ENCODE data around the gene KISS1. TPM values are rescaled to one million over a fixed set of nuclear protein-coding genes. Genes with fewer than 3 reads are reported as not detected.

Gene KISS1
- total and polyA plus RNA-seq, 10 donors: not detected

DNA sequence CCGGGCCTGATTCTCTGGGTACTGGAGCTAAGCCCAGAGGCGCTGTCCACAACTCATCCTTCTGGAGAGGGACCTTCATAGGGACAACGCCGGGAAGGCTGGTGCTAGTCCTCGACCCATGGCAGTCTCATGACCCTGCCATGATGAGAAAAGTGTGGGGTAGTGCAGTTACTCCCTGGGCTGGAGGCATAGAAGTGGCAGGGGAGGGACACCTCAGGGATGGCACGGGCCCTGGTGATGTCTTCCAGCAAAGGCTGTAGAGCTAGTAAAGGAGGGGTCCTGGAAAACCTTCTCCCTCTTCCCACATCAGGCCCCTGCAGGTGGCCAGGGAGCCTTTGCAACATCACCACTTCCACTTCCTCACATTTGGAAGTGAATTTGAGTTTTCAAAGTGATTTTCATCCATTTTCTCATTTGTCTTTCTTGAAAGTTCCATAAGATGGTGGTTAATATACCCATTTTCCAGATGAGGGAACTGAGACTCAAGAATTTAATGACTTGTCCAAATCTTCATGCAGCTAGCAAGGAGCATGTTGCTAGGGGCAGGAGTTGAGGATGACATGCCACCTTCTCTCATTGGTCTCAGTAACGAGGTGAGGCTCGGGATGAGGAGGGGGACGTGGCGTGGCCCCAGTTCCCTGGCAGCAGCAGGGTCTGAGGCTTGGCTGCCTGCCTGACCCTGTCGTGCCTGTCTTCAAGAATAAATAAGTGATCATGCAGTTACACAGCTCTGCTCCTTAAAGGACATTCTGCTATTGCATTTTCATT lies 20.8 kb upstream of the KISS1 start:
- TF ChIP-seq POLR2AphosphoS5 (IDR thresholded peaks at IDR 0.05) (no peak), POLR2A (IDR thresholded peaks at IDR 0.05) (no peak)
- TF ChIP-seq, protein P1, sequence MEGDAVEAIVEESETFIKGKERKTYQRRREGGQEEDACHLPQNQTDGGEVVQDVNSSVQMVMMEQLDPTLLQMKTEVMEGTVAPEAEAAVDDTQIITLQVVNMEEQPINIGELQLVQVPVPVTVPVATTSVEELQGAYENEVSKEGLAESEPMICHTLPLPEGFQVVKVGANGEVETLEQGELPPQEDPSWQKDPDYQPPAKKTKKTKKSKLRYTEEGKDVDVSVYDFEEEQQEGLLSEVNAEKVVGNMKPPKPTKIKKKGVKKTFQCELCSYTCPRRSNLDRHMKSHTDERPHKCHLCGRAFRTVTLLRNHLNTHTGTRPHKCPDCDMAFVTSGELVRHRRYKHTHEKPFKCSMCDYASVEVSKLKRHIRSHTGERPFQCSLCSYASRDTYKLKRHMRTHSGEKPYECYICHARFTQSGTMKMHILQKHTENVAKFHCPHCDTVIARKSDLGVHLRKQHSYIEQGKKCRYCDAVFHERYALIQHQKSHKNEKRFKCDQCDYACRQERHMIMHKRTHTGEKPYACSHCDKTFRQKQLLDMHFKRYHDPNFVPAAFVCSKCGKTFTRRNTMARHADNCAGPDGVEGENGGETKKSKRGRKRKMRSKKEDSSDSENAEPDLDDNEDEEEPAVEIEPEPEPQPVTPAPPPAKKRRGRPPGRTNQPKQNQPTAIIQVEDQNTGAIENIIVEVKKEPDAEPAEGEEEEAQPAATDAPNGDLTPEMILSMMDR (IDR thresholded peaks at IDR 0.05 in 8 of 11, conservative IDR thresholded peaks at IDR 0.05 in 3 of 11): no peak
- no peak overlapping the region for H3K4me3 ChIP-seq
- no peaks in the 10 kb centered on the region for H3K36me3 ChIP-seq
- H3K9me3 ChIP-seq: no peaks in the 10 kb centered on the region
- 82 to 86% (median 86%) methylated on average over 9 to 11 of the region's 11 CpGs for WGBS, 5 donors
- DNase-seq: no peak
- H3K4me1 ChIP-seq: peaks cover 5 to 12% (median 10%) of the 10 kb centered on the region in 6 donors
- intact Hi-C loops (cut with DNase I; ENCODE audit: low total_unique reads): no loop called here
- H3K27me3 ChIP-seq (replicated peaks in 1 of 7): peaks cover 0 to 19% (median 0%) of the 10 kb centered on the region in 7 donors
- no peak overlapping the region for H3K27ac ChIP-seq

DNA sequence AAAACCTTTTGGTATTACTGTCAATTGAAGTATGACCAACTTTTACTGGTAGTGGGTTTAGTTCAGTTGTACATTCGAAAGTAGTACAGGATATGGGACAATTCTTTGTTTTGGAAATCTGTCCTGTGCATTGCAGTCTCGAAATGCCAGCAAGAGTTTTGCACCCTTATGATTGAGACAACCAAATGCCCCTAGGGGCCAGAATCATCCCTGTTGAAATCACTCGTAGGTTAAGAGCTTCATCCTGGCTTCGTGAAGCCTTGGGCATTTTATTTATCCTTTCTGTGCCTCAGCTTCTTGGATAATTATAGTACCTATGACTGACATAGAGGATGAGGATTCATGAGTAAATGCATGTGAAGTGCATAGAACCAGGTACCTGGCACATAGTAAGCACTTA lies 19.9 kb upstream of the KISS1 start:
- peaks cover 0 to 21% (median 0%) of the 10 kb centered on the region in 7 donors for H3K27me3 ChIP-seq (replicated peaks in 1 of 7)
- TF ChIP-seq POLR2AphosphoS5 (IDR thresholded peaks at IDR 0.05) (no peak), POLR2A (IDR thresholded peaks at IDR 0.05) (no peak)
- TF ChIP-seq, protein P1 (IDR thresholded peaks at IDR 0.05 in 8 of 11, conservative IDR thresholded peaks at IDR 0.05 in 3 of 11): no peak
- H3K27ac ChIP-seq: no peak overlapping the region
- no peaks in the 10 kb centered on the region for H3K36me3 ChIP-seq
- DNase-seq: no peak
- H3K4me3 ChIP-seq: no peak overlapping the region
- 71 to 87% (median 81%) methylated on average over 4 of the region's 4 CpGs for WGBS, 5 donors
- intact Hi-C loops (cut with DNase I; ENCODE audit: low total_unique reads): no loop called here
- no peaks in the 10 kb centered on the region for H3K9me3 ChIP-seq
- peaks cover 5 to 12% (median 10%) of the 10 kb centered on the region in 6 donors for H3K4me1 ChIP-seq

DNA sequence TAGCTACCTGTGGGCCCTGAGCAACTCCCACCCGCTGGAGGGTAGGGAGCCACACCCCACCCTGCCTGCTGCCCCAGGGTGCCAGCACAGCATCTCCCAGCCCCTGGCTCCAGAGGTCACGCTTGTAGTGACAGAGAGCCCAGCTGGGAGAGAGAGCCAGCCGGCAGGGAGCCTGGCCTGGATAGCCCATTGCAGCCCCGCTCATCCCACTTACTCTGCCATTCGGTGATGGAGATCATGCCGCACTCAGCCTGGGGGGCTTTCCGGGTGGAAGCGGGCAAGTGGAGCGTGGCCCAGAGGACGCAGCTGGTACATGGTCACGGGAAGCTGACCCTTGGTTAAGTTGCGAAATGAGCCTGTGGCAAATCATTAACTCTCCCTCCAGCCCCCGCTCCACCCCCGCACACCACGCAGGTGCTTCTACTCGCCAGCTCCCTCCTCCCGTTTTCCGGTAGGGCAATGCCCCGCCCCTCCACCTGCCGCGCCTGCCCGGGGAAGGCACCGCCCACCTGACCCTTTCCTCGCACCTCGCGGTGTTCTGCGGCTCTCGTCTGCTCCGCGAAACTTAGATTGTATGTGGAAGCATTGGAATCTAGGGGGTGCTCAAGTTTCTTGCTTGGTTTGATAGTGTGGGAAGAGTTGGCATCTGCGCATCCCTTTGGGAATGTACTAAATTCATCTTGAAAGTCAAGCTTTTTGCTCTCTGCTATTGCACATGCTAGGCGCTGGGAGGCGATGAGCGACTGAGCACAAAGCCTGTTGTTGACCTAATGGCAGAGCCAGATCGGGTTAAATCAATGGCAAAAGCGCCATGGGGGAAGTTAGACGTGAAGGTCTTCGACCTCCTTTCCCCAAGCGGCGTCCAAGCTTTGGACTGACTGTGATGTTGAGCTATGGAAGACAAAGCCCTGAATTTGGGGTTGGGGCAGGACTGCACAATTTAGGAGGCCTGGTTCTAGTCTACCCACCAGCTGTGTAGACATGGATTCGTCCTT lies 17.7 kb upstream of the KISS1 start, which contains the start of gene GOLT1A:
Gene GOLT1A (minus strand): TSS at position 321 of the 995 bp plus-strand sequence. CDS start 82 bp downstream, at position 239.
- intact Hi-C loops (cut with DNase I; ENCODE audit: low total_unique reads): loop anchor here (5.0 kb wide), 1 partner anchor 148 kb away; no protein-coding TSS in a partner anchor
- H3K4me3 ChIP-seq: peak within 1 kb of the TSS in 2 of 8 donors; percentile 17 to 53
- TF ChIP-seq, protein P1 (IDR thresholded peaks at IDR 0.05 in 8 of 11, conservative IDR thresholded peaks at IDR 0.05 in 3 of 11): peak in 10 of 11 experiments; percentile 17 to 70 (median 54)
- TF ChIP-seq POLR2AphosphoS5 (IDR thresholded peaks at IDR 0.05): peak in 2 of 3 donors; percentile 23 to 31
- no peak for TF ChIP-seq POLR2A (IDR thresholded peaks at IDR 0.05)
- H3K36me3 ChIP-seq: no peaks in the 10 kb centered on the region
- no peak within 1 kb of the TSS for H3K27ac ChIP-seq
- H3K4me1 ChIP-seq: peaks cover 5 to 12% (median 10%) of the 10 kb centered on the region in 6 donors
- H3K27me3 ChIP-seq (replicated peaks in 1 of 7): peaks cover 0 to 26% (median 0%) of the 10 kb centered on the region in 7 donors
- H3K9me3 ChIP-seq: no peaks in the 10 kb centered on the region
- 11 to 18% (median 15%) methylated on average over 34 to 41 of the region's 41 CpGs for WGBS, 5 donors
- DNase-seq: no peak
